H4 (cell line): ENCODE data around the gene SYCE1L. TPM values are rescaled to one million over a fixed set of nuclear protein-coding genes. Genes with fewer than 3 reads are reported as not detected.

ENCODE experiments used
- DNase-seq: peaks from one replicate; pipeline ENCODE4 v3.0.0-alpha.2; 2015; ENCODE audit warnings: low spot score
- total RNA-seq: library from RNA; depleted of rRNA; stranded (reverse); fragments of >200 nt; shearing (Covaris generic); gene quantifications from 2 replicates; pipeline ENCODE4 v1.2.3, GENCODE V29; 2014; rRNA removed

Gene SYCE1L
- total RNA-seq, 1 experiment from 2014 or later = 0.68 TPM

DNA sequence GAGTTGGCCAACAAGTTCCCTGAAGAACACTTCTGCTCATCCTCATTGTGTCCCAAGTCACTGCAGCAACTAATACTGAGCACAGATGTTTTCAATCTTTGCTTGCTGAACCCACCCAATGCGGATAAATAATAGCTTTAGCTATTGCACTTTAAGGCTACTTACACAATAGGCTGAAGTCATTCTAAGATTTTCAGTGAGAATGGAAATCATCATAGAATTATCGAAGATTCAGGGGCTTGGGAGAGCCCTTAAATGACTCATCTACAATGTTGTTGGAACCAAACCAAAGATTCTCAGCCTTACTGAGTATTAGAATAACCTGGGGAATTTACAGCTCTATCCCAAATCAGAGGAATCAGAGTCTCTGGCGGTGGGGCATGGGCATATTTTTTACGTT, 51.2 kb downstream of the SYCE1L start:
- DNase-seq = no peak

Other genes starting within 250 kb of the SYCE1L start
- gene MON1B, start 8.2 kb upstream of the SYCE1L start, total RNA-seq = 6.7 and 7.4 TPM in 2 replicates
- gene ADAMTS18, start 235.6 kb downstream of the SYCE1L start, total RNA-seq = 0.10 and 0.21 TPM in 2 replicates